ENCODE measurements around the gene PNPO. TPM values are rescaled to one million over a fixed set of nuclear protein-coding genes. Genes with fewer than 3 reads are reported as not detected.
"Not testable (repeated sequence)": the region's sequence is repeated elsewhere in the genome, so short reads cannot be mapped to it uniquely, and the experiment has no call there.

PNPO gene
- total and polyA plus RNA-seq, 2 donors = 9.0 to 21.4 TPM

DNA sequence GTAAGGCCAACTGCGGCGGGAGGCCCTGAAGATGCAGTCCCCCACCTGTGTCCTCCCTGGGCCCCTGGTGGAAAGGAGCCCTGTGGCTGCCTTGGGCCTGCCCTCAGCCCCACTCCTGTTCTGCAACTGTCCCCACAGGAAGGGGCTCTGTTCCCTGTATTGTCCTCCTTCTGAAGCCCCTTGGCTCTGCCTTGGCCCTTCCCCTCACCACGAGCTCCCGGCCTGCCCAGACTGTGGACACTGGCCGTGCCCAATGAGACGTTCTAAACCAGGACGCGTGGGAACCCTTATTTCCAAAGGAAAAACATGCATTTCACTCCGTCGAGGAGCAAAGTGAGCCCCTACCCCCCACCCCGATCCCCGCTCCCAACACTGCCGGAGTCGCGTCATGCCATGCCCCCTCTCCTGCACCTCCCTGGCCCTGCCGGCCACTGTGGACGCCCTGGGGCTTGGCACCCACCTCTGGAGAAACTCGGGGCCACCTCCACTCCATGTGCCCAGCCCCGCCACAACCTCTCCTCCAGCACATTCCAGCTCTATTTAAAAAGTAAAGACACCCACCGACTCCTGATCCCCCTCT, 13.5 kb upstream of the PNPO start:
- DNase-seq (ENCODE audit: low read depth in 6 of 9, low spot score in 9 of 9) = no peak
- 95% methylated on average over 20 of the region's 20 CpGs for WGBS
- peaks cover 73 to 74% of the 10 kb centered on the region in 2 donors for H3K36me3 ChIP-seq (ENCODE audit: control insufficient read depth in 2 of 2, insufficient read depth in 2 of 2, low read length in 1 of 2)
- no peaks in the 10 kb centered on the region for H3K27me3 ChIP-seq (ENCODE audit: control insufficient read depth in 2 of 2, insufficient read depth in 1 of 2, low read length in 1 of 2)
- H3K9me3 ChIP-seq (ENCODE audit: control insufficient read depth in 2 of 2, insufficient read depth in 1 of 2, low read length in 1 of 2) = peaks cover 0 to 2% of the 10 kb centered on the region in 2 donors
- no peak overlapping the region for H3K27ac ChIP-seq (ENCODE audit: low read depth in 1 of 2, low read length in 1 of 2)
- H3K4me3 ChIP-seq (ENCODE audit: low read length in 2 of 2) = no peak overlapping the region
- peaks cover 0 to 2% of the 10 kb centered on the region in 2 donors for H3K4me1 ChIP-seq (ENCODE audit: control insufficient read depth in 2 of 2, insufficient read depth in 2 of 2, low read length in 2 of 2)

GRCh38 chr17:47928415-47928814, 13.0 kb upstream of the PNPO start:
- Histone ChIP-seq H3K36me3 (ENCODE audit: control insufficient read depth in 2 of 2, insufficient read depth in 2 of 2, low read length in 1 of 2) (peaks cover 70% of the 10 kb centered on the region in 2 donors), H3K4me3 (ENCODE audit: low read length in 2 of 2) (no peak overlapping the region), H3K27ac (ENCODE audit: low read depth in 1 of 2, low read length in 1 of 2) (no peak overlapping the region), H3K4me1 (ENCODE audit: control insufficient read depth in 2 of 2, insufficient read depth in 2 of 2, low read length in 2 of 2) (peaks cover 0 to 2% of the 10 kb centered on the region in 2 donors), H3K27me3 (ENCODE audit: control insufficient read depth in 2 of 2, insufficient read depth in 1 of 2, low read length in 1 of 2) (no peaks in the 10 kb centered on the region), H3K9me3 (ENCODE audit: control insufficient read depth in 2 of 2, insufficient read depth in 1 of 2, low read length in 1 of 2) (no peaks in the 10 kb centered on the region)
- 24% methylated on average over 2 of the region's 2 CpGs for WGBS
- DNase-seq (ENCODE audit: low read depth in 6 of 9, low spot score in 9 of 9) = no peak

- Histone ChIP-seq H3K9me3 (ENCODE audit: control insufficient read depth in 2 of 2, insufficient read depth in 1 of 2, low read length in 1 of 2) (no peaks in the 10 kb centered on the region), H3K27ac (ENCODE audit: low read depth in 1 of 2, low read length in 1 of 2) (no peak overlapping the region), H3K4me1 (ENCODE audit: control insufficient read depth in 2 of 2, insufficient read depth in 2 of 2, low read length in 2 of 2) (peaks cover 0 to 2% of the 10 kb centered on the region in 2 donors), H3K4me3 (ENCODE audit: low read length in 2 of 2) (no peak overlapping the region), H3K36me3 (ENCODE audit: control insufficient read depth in 2 of 2, insufficient read depth in 2 of 2, low read length in 1 of 2) (peaks cover 60% of the 10 kb centered on the region in 2 donors), H3K27me3 (ENCODE audit: control insufficient read depth in 2 of 2, insufficient read depth in 1 of 2, low read length in 1 of 2) (no peaks in the 10 kb centered on the region)
- no peak for DNase-seq (ENCODE audit: low read depth in 6 of 9, low spot score in 9 of 9)
- WGBS = 83% methylated on average over 10 of the region's 10 CpGs
Observed at GRCh38 chr17:47929218-47930000, 12.0 kb upstream of the PNPO start.

GRCh38 chr17:47931848-47932247, 9.5 kb upstream of the PNPO start:
- Histone ChIP-seq H3K36me3 (ENCODE audit: control insufficient read depth in 2 of 2, insufficient read depth in 2 of 2, low read length in 1 of 2) (peaks cover 36 to 37% of the 10 kb centered on the region in 2 donors), H3K4me3 (ENCODE audit: low read length in 2 of 2) (no peak overlapping the region), H3K9me3 (ENCODE audit: control insufficient read depth in 2 of 2, insufficient read depth in 1 of 2, low read length in 1 of 2) (no peaks in the 10 kb centered on the region), H3K27me3 (ENCODE audit: control insufficient read depth in 2 of 2, insufficient read depth in 1 of 2, low read length in 1 of 2) (no peaks in the 10 kb centered on the region), H3K27ac (ENCODE audit: low read depth in 1 of 2, low read length in 1 of 2) (no peak overlapping the region), H3K4me1 (ENCODE audit: control insufficient read depth in 2 of 2, insufficient read depth in 2 of 2, low read length in 2 of 2) (peaks cover 0 to 2% of the 10 kb centered on the region in 2 donors)
- no peak for DNase-seq (ENCODE audit: low read depth in 6 of 9, low spot score in 9 of 9)
- WGBS = 86% methylated on average over 4 of the region's 4 CpGs

DNA sequence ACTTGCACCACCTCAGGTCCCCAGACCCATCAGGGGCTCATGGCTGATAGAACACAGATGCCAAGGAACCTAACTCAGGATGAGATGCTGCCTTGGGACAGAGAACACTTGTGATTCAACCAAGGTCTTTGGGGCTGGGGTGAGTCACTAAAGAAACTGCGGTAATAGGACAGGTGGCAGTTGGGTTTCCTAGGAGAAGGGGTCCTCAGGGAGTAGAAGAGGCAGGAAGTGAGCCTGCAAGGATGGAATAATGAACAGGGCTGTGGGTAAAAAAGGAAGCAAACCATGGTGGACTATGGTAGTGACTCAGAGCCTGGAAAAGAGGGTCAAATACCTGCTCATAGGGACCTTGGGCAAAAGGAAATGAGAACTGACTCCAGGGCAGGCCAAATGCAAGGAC, 6.5 kb upstream of the PNPO start:
- no peak overlapping the region for H3K4me3 ChIP-seq (ENCODE audit: low read length in 2 of 2)
- no peak for DNase-seq (ENCODE audit: low read depth in 6 of 9, low spot score in 9 of 9)
- no peaks in the 10 kb centered on the region for H3K9me3 ChIP-seq (ENCODE audit: control insufficient read depth in 2 of 2, insufficient read depth in 1 of 2, low read length in 1 of 2)
- peaks cover 0 to 2% of the 10 kb centered on the region in 2 donors for H3K4me1 ChIP-seq (ENCODE audit: control insufficient read depth in 2 of 2, insufficient read depth in 2 of 2, low read length in 2 of 2)
- WGBS = 100% methylated on average over 1 of the region's 1 CpG
- no peaks in the 10 kb centered on the region for H3K27me3 ChIP-seq (ENCODE audit: control insufficient read depth in 2 of 2, insufficient read depth in 1 of 2, low read length in 1 of 2)
- H3K27ac ChIP-seq (ENCODE audit: low read depth in 1 of 2, low read length in 1 of 2) = no peak overlapping the region
- peaks cover 7 to 16% of the 10 kb centered on the region in 2 donors for H3K36me3 ChIP-seq (ENCODE audit: control insufficient read depth in 2 of 2, insufficient read depth in 2 of 2, low read length in 1 of 2)

GRCh38 chr17:47935468-47935867, 5.9 kb upstream of the PNPO start:
- H3K27ac ChIP-seq (ENCODE audit: low read depth in 1 of 2, low read length in 1 of 2); H3K27me3 ChIP-seq (ENCODE audit: control insufficient read depth in 2 of 2, insufficient read depth in 1 of 2, low read length in 1 of 2); H3K4me1 ChIP-seq (ENCODE audit: control insufficient read depth in 2 of 2, insufficient read depth in 2 of 2, low read length in 2 of 2); H3K4me3 ChIP-seq (ENCODE audit: low read length in 2 of 2); H3K9me3 ChIP-seq (ENCODE audit: control insufficient read depth in 2 of 2, insufficient read depth in 1 of 2, low read length in 1 of 2); DNase-seq (ENCODE audit: low read depth in 6 of 9, low spot score in 9 of 9): not testable (repeated sequence)
- WGBS = 99% methylated on average over 3 of the region's 3 CpGs
- H3K36me3 ChIP-seq (ENCODE audit: control insufficient read depth in 2 of 2, insufficient read depth in 2 of 2, low read length in 1 of 2) = peaks cover 3 to 10% of the 10 kb centered on the region in 2 donors

DNA sequence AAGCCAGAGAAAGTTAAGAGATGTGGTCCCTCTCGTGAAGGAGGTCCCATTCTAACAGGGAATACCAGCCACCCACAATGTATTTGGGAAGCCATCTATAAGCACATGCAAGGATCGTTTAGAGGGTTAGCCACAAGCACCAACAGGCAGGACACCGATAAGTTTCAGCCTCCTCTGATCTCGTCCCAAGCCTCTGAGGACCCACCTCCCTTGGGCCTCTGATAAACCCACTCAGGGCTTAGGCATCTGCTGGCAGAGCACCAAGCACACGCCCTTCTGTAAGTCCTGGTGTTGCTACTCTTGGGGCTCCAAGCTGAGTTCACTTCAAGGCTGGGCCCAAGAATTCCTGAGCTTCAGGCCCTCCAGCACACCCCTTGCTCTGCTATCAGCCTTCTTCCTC, 5.4 kb upstream of the PNPO start:
- Histone ChIP-seq H3K36me3 (ENCODE audit: control insufficient read depth in 2 of 2, insufficient read depth in 2 of 2, low read length in 1 of 2) (peaks cover 3 to 7% of the 10 kb centered on the region in 2 donors), H3K27ac (ENCODE audit: low read depth in 1 of 2, low read length in 1 of 2) (no peak overlapping the region), H3K9me3 (ENCODE audit: control insufficient read depth in 2 of 2, insufficient read depth in 1 of 2, low read length in 1 of 2) (no peaks in the 10 kb centered on the region), H3K27me3 (ENCODE audit: control insufficient read depth in 2 of 2, insufficient read depth in 1 of 2, low read length in 1 of 2) (no peaks in the 10 kb centered on the region), H3K4me1 (ENCODE audit: control insufficient read depth in 2 of 2, insufficient read depth in 2 of 2, low read length in 2 of 2) (peaks cover 0 to 4% of the 10 kb centered on the region in 2 donors), H3K4me3 (ENCODE audit: low read length in 2 of 2) (no peak overlapping the region)
- WGBS = 94% methylated on average over 5 of the region's 5 CpGs
- no peak for DNase-seq (ENCODE audit: low read depth in 6 of 9, low spot score in 9 of 9)

- 83% methylated on average over 5 of the region's 5 CpGs for WGBS
- no peak overlapping the region for H3K4me3 ChIP-seq (ENCODE audit: low read length in 2 of 2)
Observed at GRCh38 chr17:47937941-47938340, 3.4 kb upstream of the PNPO start.

GRCh38 chr17:47942096-47942510, 732 bp downstream of the PNPO start:
- Histone ChIP-seq H3K36me3 (ENCODE audit: control insufficient read depth in 2 of 2, insufficient read depth in 2 of 2, low read length in 1 of 2) (peaks cover 4 to 24% of the 10 kb centered on the region in 2 donors), H3K4me1 (ENCODE audit: control insufficient read depth in 2 of 2, insufficient read depth in 2 of 2, low read length in 2 of 2) (peaks cover 22 to 50% of the 10 kb centered on the region in 2 donors), H3K27ac (ENCODE audit: low read depth in 1 of 2, low read length in 1 of 2) (peak overlapping the region in 1 of 2 donors; percentile 27), H3K9me3 (ENCODE audit: control insufficient read depth in 2 of 2, insufficient read depth in 1 of 2, low read length in 1 of 2) (no peaks in the 10 kb centered on the region), H3K4me3 (ENCODE audit: low read length in 2 of 2) (peak overlapping the region; percentile 71 to 73), H3K27me3 (ENCODE audit: control insufficient read depth in 2 of 2, insufficient read depth in 1 of 2, low read length in 1 of 2) (no peaks in the 10 kb centered on the region)
- WGBS = 10% methylated on average over 5 of the region's 5 CpGs
- no peak for DNase-seq (ENCODE audit: low read depth in 6 of 9, low spot score in 9 of 9)

More at GRCh38 chr17:47937941-47938340, 3.4 kb upstream of the PNPO start:
- H3K27me3 ChIP-seq (ENCODE audit: control insufficient read depth in 2 of 2, insufficient read depth in 1 of 2, low read length in 1 of 2) = no peaks in the 10 kb centered on the region
- DNase-seq (ENCODE audit: low read depth in 6 of 9, low spot score in 9 of 9) = no peak
- H3K36me3 ChIP-seq (ENCODE audit: control insufficient read depth in 2 of 2, insufficient read depth in 2 of 2, low read length in 1 of 2) = peaks cover 2% of the 10 kb centered on the region in 2 donors
- peak overlapping the region in 1 of 2 donors; percentile 24 for H3K27ac ChIP-seq (ENCODE audit: low read depth in 1 of 2, low read length in 1 of 2)
- H3K9me3 ChIP-seq (ENCODE audit: control insufficient read depth in 2 of 2, insufficient read depth in 1 of 2, low read length in 1 of 2) = no peaks in the 10 kb centered on the region
- H3K4me1 ChIP-seq (ENCODE audit: control insufficient read depth in 2 of 2, insufficient read depth in 2 of 2, low read length in 2 of 2) = peaks cover 13 to 18% of the 10 kb centered on the region in 2 donors
